HCT116 (cell line): Measurements from ENCODE around the gene TBC1D21. TPM values are rescaled to one million over a fixed set of nuclear protein-coding genes. Genes with fewer than 3 reads are reported as not detected.

Source experiments
- ATAC-seq: fragments of 200-7000 bp; cut with Tn5 transposase; 2 replicates; pipeline ENCODE4 v1.9.1; 2020; ENCODE audit warnings: mild to moderate bottlenecking, moderate library complexity
- BruUV-seq: library from RNA; stranded (reverse); fragments of 400-500 nt; replicated peaks from 2 replicates; lab custom pipeline; 2021; lab: Mats Ljungman, UMichigan
- CTCF ChIA-PET: fragments of 300-600 bp; sonication (Branson Sonifier 250); formaldehyde crosslinking; loops from one replicate; lab custom pipeline; 2021; ENCODE audit warnings: antibody characterized with exemption; lab: Charles Lee
- POLR2A ChIA-PET: fragments of 300-600, 350-600 bp; sonication (Branson Sonifier 250); formaldehyde crosslinking; loops from one replicate; lab custom pipeline; 2021; ENCODE audit warnings: antibody characterized with exemption; lab: Charles Lee
- RAD21 ChIA-PET, 2 experiments: fragments of 300-600 bp; sonication (Branson Sonifier 250); formaldehyde crosslinking; loops; one replicate each; lab custom pipeline; 2023; ENCODE audit warnings: low total read pairs in 2 of 2; ENCODE audit not compliant: uncharacterized antibody in 2 of 2, unreplicated experiment in 2 of 2, low non-redundant PET in 1 of 2; lab: Charles Lee
- DNase-seq: peaks from one replicate; pipeline ENCODE4 v3.0.0-alpha.2; 2010; ENCODE audit warnings: low read depth, low spot score
- H2AFZ ChIP-seq: fragments of 200-600 bp; shearing (Covaris generic), sonication (generic); 2 replicates; pipeline ENCODE4 v1.6.1; 2017; ENCODE audit warnings: low read depth, mixed run types, mixed read lengths, antibody characterized with exemption, low read length; ENCODE audit not compliant: poor library complexity, severe bottlenecking
- H3K27ac ChIP-seq: 2 replicates; pipeline ENCODE4 v1.5.1; 2012; ENCODE audit warnings: low read depth, low read length
- H3K27me3 ChIP-seq: fragments of 200-600 bp; sonication (generic); 2 replicates; pipeline ENCODE4 v1.6.1; 2016; ENCODE audit warnings: mixed run types, low read length, mixed read lengths; ENCODE audit not compliant: insufficient read depth
- H3K36me3 ChIP-seq, 2 experiments: fragments of 200-500 bp in 1 of 2; fragments of 200-600 bp in 1 of 2; sonication (Bioruptor generic) in 1 of 2; sonication (generic) in 1 of 2; 2 replicates each; pipeline versions ENCODE4 v1.5.1 to v1.6.1; 2014 to 2016; ENCODE audit warnings: low read length in 2 of 2, inconsistent platforms in 1 of 2, mixed read lengths in 1 of 2, mixed run types in 1 of 2; ENCODE audit not compliant: insufficient read depth in 2 of 2, control insufficient read depth in 1 of 2
- H3K4me1 ChIP-seq, 2 experiments: fragments of 200-600 bp in 1 of 2; sonication (generic) in 1 of 2; 2 replicates each; pipeline versions ENCODE4 v1.5.1 to v1.6.1; 2012 to 2017; ENCODE audit warnings: low read length in 2 of 2, inconsistent platforms in 1 of 2, mild to moderate bottlenecking in 1 of 2, mixed read lengths in 1 of 2, mixed run types in 1 of 2, moderate library complexity in 1 of 2; ENCODE audit not compliant: insufficient read depth in 2 of 2, control insufficient read depth in 1 of 2
- H3K4me2 ChIP-seq: fragments of 200-600 bp; sonication (generic); 2 replicates; pipeline ENCODE4 v1.6.1; 2017; ENCODE audit warnings: mixed run types, low read length, mixed read lengths
- H3K4me3 ChIP-seq, 2 experiments: fragments of 200-600 bp in 1 of 2; sonication (generic) in 1 of 2; replicated peaks in 1 of 2; 2 replicates each; pipeline ENCODE4 v1.5.1; 2011 to 2016; ENCODE audit warnings: low read length in 2 of 2, control low read depth in 1 of 2, low read depth in 1 of 2, mild to moderate bottlenecking in 1 of 2, mixed read lengths in 1 of 2, mixed run types in 1 of 2
- H3K79me2 ChIP-seq: fragments of 200-600 bp; sonication (generic); 2 replicates; pipeline ENCODE4 v1.6.1; 2017; ENCODE audit warnings: mild to moderate bottlenecking, mixed run types, low read length, moderate library complexity, mixed read lengths; ENCODE audit not compliant: insufficient read depth
- H3K9ac ChIP-seq: fragments of 200-600 bp; sonication (generic); 2 replicates; pipeline ENCODE4 v1.6.1; 2016; ENCODE audit warnings: low read length, mixed read lengths
- H3K9me2 ChIP-seq: fragments of 200-600 bp; sonication (generic), shearing (Covaris generic); 2 replicates; pipeline ENCODE4 v1.6.1; 2017; ENCODE audit warnings: mixed run types, mild to moderate bottlenecking, moderate library complexity; ENCODE audit not compliant: insufficient read depth
- H3K9me3 ChIP-seq, 2 experiments: fragments of 200-500 bp in 1 of 2; fragments of 200-600 bp in 1 of 2; sonication (Bioruptor generic) in 1 of 2; sonication (generic) in 1 of 2; 2 replicates each; pipeline ENCODE4 v1.6.1; 2014 to 2017; ENCODE audit warnings: low read length in 2 of 2, mixed read lengths in 2 of 2, inconsistent platforms in 1 of 2, low read depth in 1 of 2, mild to moderate bottlenecking in 1 of 2, mixed run types in 1 of 2, moderate library complexity in 1 of 2; ENCODE audit not compliant: control insufficient read depth in 1 of 2, insufficient read depth in 1 of 2
- H4K20me1 ChIP-seq: fragments of 200-600 bp; sonication (generic), shearing (Covaris generic); 2 replicates; pipeline ENCODE4 v1.6.1; 2017; ENCODE audit warnings: mixed run types, mild to moderate bottlenecking, moderate library complexity; ENCODE audit not compliant: insufficient read depth
- CEBPB ChIP-seq: IDR thresholded peaks from 2 replicates; pipeline ENCODE4 v1.6.1; 2012; ENCODE audit warnings: low read depth
- EGR1 ChIP-seq: IDR thresholded peaks from 2 replicates; pipeline ENCODE4 v1.6.1; 2012; ENCODE audit warnings: low read depth
- ELF1 ChIP-seq: IDR thresholded peaks from 2 replicates; pipeline ENCODE4 v1.6.1; 2012; ENCODE audit warnings: low read depth, borderline replicate concordance
- EZH2 ChIP-seq: fragments of 200-600 bp; sonication (generic); IDR thresholded peaks from 2 replicates; pipeline ENCODE4 v1.6.1; 2017; ENCODE audit warnings: antibody characterized with exemption, mixed run types
- EZH2phosphoT487 ChIP-seq: fragments of 200-600 bp; IDR thresholded peaks from 2 replicates; pipeline ENCODE4 v1.6.1; 2018; ENCODE audit warnings: antibody characterized with exemption, borderline replicate concordance
- FOSL1 ChIP-seq: IDR thresholded peaks from 2 replicates; pipeline ENCODE4 v1.6.1; 2012; ENCODE audit warnings: low read depth
- JUND ChIP-seq: IDR thresholded peaks from 2 replicates; pipeline ENCODE4 v1.6.1; 2012
- POLR2A ChIP-seq: IDR thresholded peaks from 2 replicates; pipeline ENCODE4 v1.7.0; 2011; ENCODE audit warnings: borderline replicate concordance; ENCODE audit not compliant: insufficient read depth, insufficient read length; ENCODE audit errors: extremely low read depth
- POLR2AphosphoS5 ChIP-seq: IDR thresholded peaks from 2 replicates; pipeline ENCODE4 v1.6.1; 2011; ENCODE audit warnings: mild to moderate bottlenecking, low read depth, low read length, moderate library complexity
- RAD21 ChIP-seq: IDR thresholded peaks from 2 replicates; pipeline ENCODE4 v1.6.1; 2012; ENCODE audit warnings: low read depth, mild to moderate bottlenecking
- SIN3A ChIP-seq: IDR thresholded peaks from 2 replicates; pipeline ENCODE4 v1.6.1; 2012; ENCODE audit warnings: low read depth
- SP1 ChIP-seq: IDR thresholded peaks from 2 replicates; pipeline ENCODE4 v1.6.1; 2012; ENCODE audit warnings: low read depth
- TCF7L2 ChIP-seq: IDR thresholded peaks from 2 replicates; pipeline ENCODE4 v1.7.0; 2011; ENCODE audit warnings: borderline replicate concordance, inconsistent platforms; ENCODE audit not compliant: insufficient read depth, insufficient read length; ENCODE audit errors: extremely low read depth
- YY1 ChIP-seq: IDR thresholded peaks from 2 replicates; pipeline ENCODE4 v1.6.1; 2011; ENCODE audit warnings: low read length, low read depth, moderate library complexity, mild to moderate bottlenecking; ENCODE audit not compliant: insufficient replicate concordance; ENCODE audit errors: extremely low read depth
- ZBTB33 ChIP-seq: IDR thresholded peaks from 2 replicates; pipeline ENCODE4 v1.6.1; 2011; ENCODE audit warnings: mild to moderate bottlenecking, low read length, moderate library complexity; ENCODE audit not compliant: insufficient replicate concordance; ENCODE audit errors: extremely low read depth
- ZFX ChIP-seq: fragments of 450-650 bp; IDR thresholded peaks from 2 replicates; pipeline ENCODE4 v1.6.1; 2017
- ZNF274 ChIP-seq: fragments of 200-500 bp; sonication (Bioruptor generic); IDR thresholded peaks from 2 replicates; pipeline ENCODE4 v1.6.1; 2014; ENCODE audit warnings: mild to moderate bottlenecking, low read depth, low read length, inconsistent platforms
- intact Hi-C: fragments of 100-400 bp; cut with micrococcal nuclease; formaldehyde crosslinking; loops from 2 replicates; pipeline ENCODE4 v1.10.0; 2022
- total RNA-seq: library from RNA; stranded (reverse); gene quantifications from one replicate; pipeline ENCODE4 v1.2.1, GENCODE V29; 2021; ENCODE audit not compliant: unreplicated experiment
- TF ChIP-seq, protein P1 (sequence below): IDR thresholded peaks from 2 replicates; pipeline ENCODE4 v1.6.1; 2012; ENCODE audit warnings: low read depth
- TF ChIP-seq, protein P2 (sequence below): IDR thresholded peaks from 2 replicates; pipeline ENCODE4 v1.6.1; 2012
- TF ChIP-seq, protein P3 (sequence below): IDR thresholded peaks from 2 replicates; pipeline ENCODE4 v1.6.1; 2012

Gene TBC1D21
- total RNA-seq, 1 experiment from 2014 or later: not detected

DNA sequence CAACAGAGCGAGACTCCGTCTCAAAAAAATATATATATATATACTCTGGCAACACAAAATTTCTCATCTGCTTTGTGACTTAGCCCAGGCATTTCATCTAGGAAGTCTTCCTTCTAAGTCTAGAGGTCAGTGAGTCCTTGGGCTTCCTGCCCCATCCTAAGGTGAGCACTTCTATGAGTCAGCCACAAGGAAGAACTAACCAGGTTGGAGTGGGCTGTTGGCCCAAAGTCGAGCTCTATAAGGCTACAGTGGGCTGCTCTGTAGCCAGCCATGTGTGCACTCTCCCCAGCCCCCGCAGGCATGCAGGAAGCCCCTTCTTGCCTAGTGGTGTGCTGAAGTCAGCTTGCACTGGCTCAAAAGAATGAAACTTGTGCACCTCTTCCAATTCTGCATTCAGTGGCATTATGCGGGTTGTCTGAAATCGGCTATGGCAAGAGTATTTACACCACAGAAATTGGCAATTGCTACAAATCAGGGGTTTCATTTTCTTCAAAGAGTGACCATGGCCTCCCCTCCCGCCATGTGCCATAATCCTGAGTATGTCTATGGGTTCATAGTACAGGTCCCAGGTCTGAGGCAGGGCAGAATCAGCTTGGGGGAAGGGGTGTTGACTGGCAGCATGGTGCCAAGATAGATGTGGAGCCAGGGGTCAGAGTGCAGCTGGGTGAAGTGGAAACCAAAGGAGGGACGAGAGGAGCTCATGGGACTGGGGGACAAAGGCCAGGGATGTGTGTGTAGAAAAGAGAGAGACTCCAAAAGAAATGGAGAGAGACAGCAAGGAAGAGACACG is 30.9 kb downstream of the TBC1D21 start:
- H2AFZ ChIP-seq: no peak overlapping the region
- H3K9me3 ChIP-seq: no peaks in the 10 kb centered on the region
- H3K79me2 ChIP-seq: no peaks in the 10 kb centered on the region
- no peak overlapping the region for H3K27ac ChIP-seq
- no peaks in the 10 kb centered on the region for H3K9me2 ChIP-seq
- ATAC-seq: no peak
- POLR2A ChIA-PET: no interaction called here
- H3K4me2 ChIP-seq: no peak overlapping the region
- TF ChIP-seq ELF1 (no peak), POLR2AphosphoS5 (no peak), SIN3A (no peak), EZH2 (no peak), TCF7L2 (no peak), ZNF274 (no peak), ZFX (no peak), ZBTB33 (no peak), EZH2phosphoT487 (no peak), YY1 (no peak), RAD21 (no peak), POLR2A (no peak), JUND (no peak), EGR1 (no peak), CEBPB (no peak), FOSL1 (no peak), SP1 (no peak)
- TF ChIP-seq, protein P1, sequence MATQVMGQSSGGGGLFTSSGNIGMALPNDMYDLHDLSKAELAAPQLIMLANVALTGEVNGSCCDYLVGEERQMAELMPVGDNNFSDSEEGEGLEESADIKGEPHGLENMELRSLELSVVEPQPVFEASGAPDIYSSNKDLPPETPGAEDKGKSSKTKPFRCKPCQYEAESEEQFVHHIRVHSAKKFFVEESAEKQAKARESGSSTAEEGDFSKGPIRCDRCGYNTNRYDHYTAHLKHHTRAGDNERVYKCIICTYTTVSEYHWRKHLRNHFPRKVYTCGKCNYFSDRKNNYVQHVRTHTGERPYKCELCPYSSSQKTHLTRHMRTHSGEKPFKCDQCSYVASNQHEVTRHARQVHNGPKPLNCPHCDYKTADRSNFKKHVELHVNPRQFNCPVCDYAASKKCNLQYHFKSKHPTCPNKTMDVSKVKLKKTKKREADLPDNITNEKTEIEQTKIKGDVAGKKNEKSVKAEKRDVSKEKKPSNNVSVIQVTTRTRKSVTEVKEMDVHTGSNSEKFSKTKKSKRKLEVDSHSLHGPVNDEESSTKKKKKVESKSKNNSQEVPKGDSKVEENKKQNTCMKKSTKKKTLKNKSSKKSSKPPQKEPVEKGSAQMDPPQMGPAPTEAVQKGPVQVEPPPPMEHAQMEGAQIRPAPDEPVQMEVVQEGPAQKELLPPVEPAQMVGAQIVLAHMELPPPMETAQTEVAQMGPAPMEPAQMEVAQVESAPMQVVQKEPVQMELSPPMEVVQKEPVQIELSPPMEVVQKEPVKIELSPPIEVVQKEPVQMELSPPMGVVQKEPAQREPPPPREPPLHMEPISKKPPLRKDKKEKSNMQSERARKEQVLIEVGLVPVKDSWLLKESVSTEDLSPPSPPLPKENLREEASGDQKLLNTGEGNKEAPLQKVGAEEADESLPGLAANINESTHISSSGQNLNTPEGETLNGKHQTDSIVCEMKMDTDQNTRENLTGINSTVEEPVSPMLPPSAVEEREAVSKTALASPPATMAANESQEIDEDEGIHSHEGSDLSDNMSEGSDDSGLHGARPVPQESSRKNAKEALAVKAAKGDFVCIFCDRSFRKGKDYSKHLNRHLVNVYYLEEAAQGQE: no peak
- TF ChIP-seq, protein P2, sequence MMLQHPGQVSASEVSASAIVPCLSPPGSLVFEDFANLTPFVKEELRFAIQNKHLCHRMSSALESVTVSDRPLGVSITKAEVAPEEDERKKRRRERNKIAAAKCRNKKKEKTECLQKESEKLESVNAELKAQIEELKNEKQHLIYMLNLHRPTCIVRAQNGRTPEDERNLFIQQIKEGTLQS: no peak
- TF ChIP-seq, protein P3, sequence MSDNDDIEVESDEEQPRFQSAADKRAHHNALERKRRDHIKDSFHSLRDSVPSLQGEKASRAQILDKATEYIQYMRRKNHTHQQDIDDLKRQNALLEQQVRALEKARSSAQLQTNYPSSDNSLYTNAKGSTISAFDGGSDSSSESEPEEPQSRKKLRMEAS: no peak
- no peak for DNase-seq
- no peaks in the 10 kb centered on the region for H3K36me3 ChIP-seq
- RAD21 ChIA-PET: no interaction called here
- no peaks in the 10 kb centered on the region for H3K4me1 ChIP-seq
- intact Hi-C loops: no loop called here
- no peak overlapping the region for H3K9ac ChIP-seq
- H3K27me3 ChIP-seq: no peaks in the 10 kb centered on the region
- no peaks in the 10 kb centered on the region for H4K20me1 ChIP-seq
- H3K4me3 ChIP-seq: no peak overlapping the region
- no TSS peak for BruUV-seq
- CTCF ChIA-PET: interaction anchor here (2.2 to 3.4 kb wide), 2 partner anchors 23 to 31 kb away, joined by 6 to 30 read pairs; partner anchors contain the start of gene TBC1D21
